H9 (cell line): ENCODE data around the gene AMN. TPM values are rescaled to one million over a fixed set of nuclear protein-coding genes. Genes with fewer than 3 reads are reported as not detected.

ENCODE experiments used
- DNase-seq: peaks from one replicate; pipeline ENCODE4 v3.0.0-alpha.2; 2017
- H2AFZ ChIP-seq: one replicate; pipeline ENCODE4 v1.6.1; 2013; ENCODE audit warnings: mild to moderate bottlenecking, low read length, control low read depth, moderate library complexity
- H2AK5ac ChIP-seq: 2 replicates; pipeline ENCODE4 v1.6.1; 2013; ENCODE audit warnings: low read length, control low read depth, mixed read lengths; ENCODE audit not compliant: insufficient read length
- H2BK120ac ChIP-seq: one replicate; pipeline ENCODE4 v1.6.1; 2013; ENCODE audit warnings: low read depth, mild to moderate bottlenecking, low read length, control low read depth, inconsistent platforms; ENCODE audit not compliant: poor library complexity, severe bottlenecking
- H2BK12ac ChIP-seq: 2 replicates; pipeline ENCODE4 v1.6.1; 2013; ENCODE audit warnings: low read length, control low read depth, mixed read lengths, low read depth; ENCODE audit not compliant: insufficient read length
- H2BK15ac ChIP-seq: 2 replicates; pipeline ENCODE4 v1.6.1; 2013; ENCODE audit warnings: low read depth, low read length, control low read depth
- H2BK20ac ChIP-seq: one replicate; pipeline ENCODE4 v1.6.1; 2013; ENCODE audit warnings: low read depth, mild to moderate bottlenecking, low read length, control low read depth, inconsistent platforms; ENCODE audit not compliant: poor library complexity, severe bottlenecking
- H2BK5ac ChIP-seq: 2 replicates; pipeline ENCODE4 v1.6.1; 2013; ENCODE audit warnings: low read length, control low read depth, mixed read lengths; ENCODE audit not compliant: insufficient read length
- H3K14ac ChIP-seq: 2 replicates; pipeline ENCODE4 v1.6.1; 2013; ENCODE audit warnings: low read length, control low read depth; ENCODE audit not compliant: insufficient read depth
- H3K18ac ChIP-seq: 2 replicates; pipeline ENCODE4 v1.6.1; 2013; ENCODE audit warnings: low read depth, mild to moderate bottlenecking, mixed read lengths, low read length, control low read depth; ENCODE audit not compliant: insufficient read length
- H3K23ac ChIP-seq: 2 replicates; pipeline ENCODE4 v1.6.1; 2013; ENCODE audit warnings: low read length, control low read depth, mixed read lengths, low read depth; ENCODE audit not compliant: insufficient read length
- H3K23me2 ChIP-seq: 2 replicates; pipeline ENCODE4 v1.6.1; 2013; ENCODE audit warnings: low read depth, mild to moderate bottlenecking, mixed read lengths, low read length, control low read depth; ENCODE audit not compliant: insufficient read length, poor library complexity, severe bottlenecking
- H3K27ac ChIP-seq: 2 replicates; pipeline ENCODE4 v1.5.1; 2013; ENCODE audit warnings: low read length, control low read depth, mixed read lengths, low read depth; ENCODE audit not compliant: insufficient read length
- H3K27me3 ChIP-seq: 2 replicates; pipeline ENCODE4 v1.6.1; 2013; ENCODE audit warnings: low read length, control low read depth, inconsistent platforms; ENCODE audit not compliant: insufficient read depth
- H3K4ac ChIP-seq: 2 replicates; pipeline ENCODE4 v1.6.1; 2013; ENCODE audit warnings: low read depth, mild to moderate bottlenecking, control low read depth, inconsistent platforms, low read length, moderate library complexity
- H3K4me1 ChIP-seq: 2 replicates; pipeline ENCODE4 v1.6.1; 2013; ENCODE audit warnings: low read length, control low read depth, inconsistent platforms; ENCODE audit not compliant: insufficient read depth
- H3K4me2 ChIP-seq: 2 replicates; pipeline ENCODE4 v1.6.1; 2013; ENCODE audit warnings: low read length, control low read depth, mixed read lengths; ENCODE audit not compliant: insufficient read length, insufficient read depth
- H3K56ac ChIP-seq: 2 replicates; pipeline ENCODE4 v1.6.1; 2013; ENCODE audit warnings: low read depth, mild to moderate bottlenecking, mixed read lengths, low read length, control low read depth; ENCODE audit not compliant: insufficient read length
- H3K79me1 ChIP-seq: 2 replicates; pipeline ENCODE4 v1.6.1; 2013; ENCODE audit warnings: low read depth, mild to moderate bottlenecking, moderate library complexity, low read length, control low read depth, inconsistent platforms; ENCODE audit not compliant: insufficient read depth, poor library complexity, severe bottlenecking
- H3K79me2 ChIP-seq: 2 replicates; pipeline ENCODE4 v1.6.1; 2013; ENCODE audit warnings: low read length, control low read depth, inconsistent platforms; ENCODE audit not compliant: insufficient read depth
- H3K9ac ChIP-seq: 2 replicates; pipeline ENCODE4 v1.6.1; 2013; ENCODE audit warnings: low read length, control low read depth, mixed read lengths; ENCODE audit not compliant: insufficient read length; ENCODE audit errors: extremely low read depth
- H3K9me3 ChIP-seq: one replicate; pipeline ENCODE4 v1.6.1; 2013; ENCODE audit warnings: low read depth, low read length, inconsistent platforms; ENCODE audit not compliant: control insufficient read depth
- H3T11ph ChIP-seq: one replicate; pipeline ENCODE4 v1.6.1; 2013; ENCODE audit warnings: mild to moderate bottlenecking, low read length, control low read depth, inconsistent platforms
- H4K20me1 ChIP-seq: one replicate; pipeline ENCODE4 v1.6.1; 2013; ENCODE audit not compliant: control insufficient read depth, insufficient read length, insufficient read depth
- H4K5ac ChIP-seq: 2 replicates; pipeline ENCODE4 v1.6.1; 2013; ENCODE audit warnings: low read depth, mild to moderate bottlenecking, mixed read lengths, low read length, control low read depth; ENCODE audit not compliant: insufficient read length
- H4K8ac ChIP-seq: replicated peaks from 2 replicates; pipeline ENCODE4 v1.6.1; 2013; ENCODE audit warnings: low read length, control low read depth, mixed read lengths, low read depth; ENCODE audit not compliant: insufficient read length
- H4K91ac ChIP-seq: 2 replicates; pipeline ENCODE4 v1.6.1; 2013; ENCODE audit warnings: low read depth, mild to moderate bottlenecking, moderate library complexity, mixed read lengths, low read length, control low read depth; ENCODE audit not compliant: insufficient read length
- H3K27ac Mint-ChIP-seq, 3 experiments: 2 replicates in 2 of 3; 3 replicates in 1 of 3; pipeline ENCODE4 v1.8.0; 2020 to 2021; ENCODE audit warnings: mixed read lengths in 3 of 3, mild to moderate bottlenecking in 1 of 3, moderate library complexity in 1 of 3
- H3K27me3 Mint-ChIP-seq: 2 replicates; pipeline ENCODE4 v1.8.0; 2021; ENCODE audit warnings: low read depth, mild to moderate bottlenecking, moderate library complexity, mixed read lengths
- H3K36me3 Mint-ChIP-seq, 3 experiments: 2 replicates in 2 of 3; 3 replicates in 1 of 3; pipeline ENCODE4 v1.8.0; 2020 to 2021; ENCODE audit warnings: low read depth in 3 of 3, mixed read lengths in 3 of 3; ENCODE audit not compliant: insufficient read depth in 1 of 3
- H3K4me1 Mint-ChIP-seq, 2 experiments: 2 replicates each; pipeline ENCODE4 v1.8.0; 2020; ENCODE audit warnings: mixed read lengths in 2 of 2
- H3K4me3 Mint-ChIP-seq, 2 experiments: 2 replicates in 1 of 2; 3 replicates in 1 of 2; pipeline ENCODE4 v1.8.0; 2020 to 2021; ENCODE audit warnings: mild to moderate bottlenecking in 2 of 2, mixed read lengths in 2 of 2, moderate library complexity in 1 of 2
- H3K9me3 Mint-ChIP-seq, 2 experiments: 2 replicates in 1 of 2; 3 replicates in 1 of 2; pipeline ENCODE4 v1.8.0; 2020; ENCODE audit warnings: mild to moderate bottlenecking in 2 of 2, mixed read lengths in 2 of 2, moderate library complexity in 1 of 2
- WGBS: extraction: QIAGEN DNeasy Blood & Tissue Kit; methylation state at CpG from one replicate; pipeline ENCODE4 v1.1.7; 2013; ENCODE audit warnings: missing lambda C conversion rate, low lambda C conversion rate, mixed read lengths; ENCODE audit not compliant: insufficient read length; ENCODE audit errors: extremely low coverage; 5-methylcytosine and 5-hydroxymethylcytosine counted together
- total RNA-seq: library from RNA; stranded (reverse); gene quantifications from 2 replicates; pipeline ENCODE4 v1.2.1, GENCODE V29; 2021
- TF ChIP-seq, protein P1 (sequence below): fragments of 200-600 bp; sonication (generic); conservative IDR thresholded peaks from 3 replicates; pipeline ENCODE4 v1.8.0; 2021; ENCODE audit warnings: antibody characterized with exemption, mild to moderate bottlenecking

The AMN gene
- total RNA-seq, 1 experiment from 2014 or later: 1.9 TPM

- H2AFZ ChIP-seq: no peak overlapping the region
- H3K56ac ChIP-seq: no peak overlapping the region
- no peak overlapping the region for H3T11ph ChIP-seq
- no peak overlapping the region; the same call in 1 of the 2 replicates for H3K14ac ChIP-seq
- no peaks in the 10 kb centered on the region for H3K79me2 ChIP-seq
- no peaks in the 10 kb centered on the region for H4K20me1 ChIP-seq
- Mint-ChIP-seq H3K36me3 (peaks cover 21 to 29% (median 28%) of the 10 kb centered on the region in 3 experiments), H3K27ac (no peak overlapping the region; a peak in 1 of 7 replicates), H3K4me3 (no peak overlapping the region), H3K9me3 (peaks cover 11 to 13% of the 10 kb centered on the region in 2 experiments), H3K4me1 (peaks cover 2 to 4% of the 10 kb centered on the region in 2 experiments; a peak in 3 of 4 replicates), H3K27me3 (no peaks in the 10 kb centered on the region; the same call in 1 of the 2 replicates)
- H3K4ac ChIP-seq: no peak overlapping the region
- no peak overlapping the region for H2BK20ac ChIP-seq
- no peak overlapping the region for H3K23ac ChIP-seq
- DNase-seq: no peak
- no peak overlapping the region for H4K8ac ChIP-seq
- H3K27ac ChIP-seq: no peak overlapping the region
- H2BK15ac ChIP-seq: no peak overlapping the region
- H3K9ac ChIP-seq: no peak overlapping the region
- no peak overlapping the region for H2BK120ac ChIP-seq
- H3K23me2 ChIP-seq: no peaks in the 10 kb centered on the region
- no peak overlapping the region for H3K18ac ChIP-seq
- H4K5ac ChIP-seq: no peak overlapping the region
- H3K4me2 ChIP-seq: no peak overlapping the region
- no peak overlapping the region for H2AK5ac ChIP-seq
- H3K4me1 ChIP-seq: no peaks in the 10 kb centered on the region
- no peak overlapping the region for H2BK5ac ChIP-seq
- no peaks in the 10 kb centered on the region for H3K9me3 ChIP-seq
- TF ChIP-seq, protein P1, sequence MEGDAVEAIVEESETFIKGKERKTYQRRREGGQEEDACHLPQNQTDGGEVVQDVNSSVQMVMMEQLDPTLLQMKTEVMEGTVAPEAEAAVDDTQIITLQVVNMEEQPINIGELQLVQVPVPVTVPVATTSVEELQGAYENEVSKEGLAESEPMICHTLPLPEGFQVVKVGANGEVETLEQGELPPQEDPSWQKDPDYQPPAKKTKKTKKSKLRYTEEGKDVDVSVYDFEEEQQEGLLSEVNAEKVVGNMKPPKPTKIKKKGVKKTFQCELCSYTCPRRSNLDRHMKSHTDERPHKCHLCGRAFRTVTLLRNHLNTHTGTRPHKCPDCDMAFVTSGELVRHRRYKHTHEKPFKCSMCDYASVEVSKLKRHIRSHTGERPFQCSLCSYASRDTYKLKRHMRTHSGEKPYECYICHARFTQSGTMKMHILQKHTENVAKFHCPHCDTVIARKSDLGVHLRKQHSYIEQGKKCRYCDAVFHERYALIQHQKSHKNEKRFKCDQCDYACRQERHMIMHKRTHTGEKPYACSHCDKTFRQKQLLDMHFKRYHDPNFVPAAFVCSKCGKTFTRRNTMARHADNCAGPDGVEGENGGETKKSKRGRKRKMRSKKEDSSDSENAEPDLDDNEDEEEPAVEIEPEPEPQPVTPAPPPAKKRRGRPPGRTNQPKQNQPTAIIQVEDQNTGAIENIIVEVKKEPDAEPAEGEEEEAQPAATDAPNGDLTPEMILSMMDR: no peak
- no CpG with 5 or more reads among the region's 7 CpGs for WGBS
- no peak overlapping the region for H4K91ac ChIP-seq
- H3K79me1 ChIP-seq: no peaks in the 10 kb centered on the region
- H3K27me3 ChIP-seq: no peaks in the 10 kb centered on the region
- H2BK12ac ChIP-seq: no peak overlapping the region
These were observed 20.4 kb upstream of the AMN start for GRCh38 chr14:102902086-102902485.
